ENCODE data around the gene SPINT1.
A peak's percentile ranks its signal among the peaks of the same experiment; 100 is the strongest.
"Not testable (repeated sequence)": the region's sequence is repeated elsewhere in the genome, so short reads cannot be mapped to it uniquely, and the experiment has no call there.

SPINT1 gene

GRCh38 chr15:40859206-40859851 is 15.5 kb downstream of the SPINT1 start:
- peak; percentile 73 to 87 (median 75) for DNase-seq (ENCODE audit: low read depth in 3 of 3)

GRCh38 chr15:40861147-40861546 is 17.3 kb downstream of the SPINT1 start:
- not testable (repeated sequence) for DNase-seq (ENCODE audit: low read depth in 3 of 3)

GRCh38 chr15:40863660-40864270 is 19.9 kb downstream of the SPINT1 start:
- DNase-seq (ENCODE audit: low read depth in 3 of 3), result no peak

- no peak for DNase-seq (ENCODE audit: low read depth in 3 of 3)
Observed at GRCh38 chr15:40867199-40867598, 23.4 kb downstream of the SPINT1 start.

DNA sequence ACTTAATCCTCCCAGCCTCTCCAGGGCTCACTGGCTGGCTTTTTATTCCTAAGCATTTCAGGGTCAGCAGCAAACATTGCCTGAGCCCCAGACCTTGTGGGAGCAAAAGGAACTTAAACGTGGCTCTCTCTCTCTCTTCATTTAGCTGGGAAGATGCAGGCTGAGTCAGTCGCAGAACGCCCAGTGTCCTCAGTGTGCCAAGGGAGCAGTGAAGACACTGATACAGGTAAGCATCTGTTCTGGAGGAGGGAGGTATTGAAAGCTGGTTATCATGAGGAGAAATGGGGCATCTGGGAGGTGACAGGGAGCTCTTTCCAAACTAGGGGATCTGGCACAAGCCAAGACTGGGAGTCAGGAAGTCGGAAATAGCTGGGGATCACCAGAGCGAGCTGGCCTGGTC is 25.8 kb downstream of the SPINT1 start:
- no peak for DNase-seq (ENCODE audit: low read depth in 3 of 3)

- no peak for DNase-seq (ENCODE audit: low read depth in 3 of 3)
Observed at GRCh38 chr15:40870716-40871115, 26.9 kb downstream of the SPINT1 start.

DNA sequence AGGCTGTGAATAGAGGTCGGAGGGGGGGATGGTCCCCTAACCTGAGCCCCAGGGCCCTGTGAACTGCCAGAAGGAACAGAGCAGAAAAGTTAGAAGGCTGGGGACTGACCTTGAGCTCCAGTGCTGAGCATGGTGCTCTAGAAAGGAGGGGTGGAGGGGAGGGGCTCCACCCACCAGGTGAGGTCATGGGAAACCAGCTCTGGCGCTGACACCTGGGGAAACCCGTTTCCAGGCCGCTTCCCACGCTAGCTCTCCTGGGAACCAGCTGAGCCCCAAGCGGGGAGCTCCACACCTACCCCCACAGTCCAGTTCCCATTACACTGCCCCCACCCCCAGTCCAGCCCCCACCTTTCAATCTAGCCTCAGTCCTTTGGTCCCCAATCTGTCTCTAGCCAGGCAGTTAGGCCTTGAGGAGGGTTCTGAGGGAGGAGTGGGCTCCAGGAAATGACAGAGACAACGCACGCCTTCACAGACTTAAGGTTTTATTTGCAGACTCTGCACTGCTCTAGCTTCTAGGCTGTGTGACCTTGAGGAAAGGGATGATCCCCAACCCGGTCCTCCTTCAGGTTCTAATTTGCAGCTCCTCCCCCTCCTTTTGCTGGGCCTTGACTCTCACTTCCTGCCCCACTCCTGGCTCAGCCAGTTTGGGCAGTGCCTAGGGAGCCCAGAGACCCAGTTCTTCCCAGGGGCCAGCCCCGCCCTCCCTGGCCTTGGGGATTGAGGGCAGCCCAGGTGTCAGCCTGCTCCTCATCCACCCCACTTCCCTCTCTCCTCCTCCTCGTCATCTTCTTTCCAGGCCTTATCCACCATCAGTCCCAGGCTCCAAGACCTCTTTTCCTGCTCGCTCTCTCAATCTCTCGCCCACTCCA is 28.1 kb downstream of the SPINT1 start:
- peak in 1 of 3 experiments; percentile 18 for DNase-seq (ENCODE audit: low read depth in 3 of 3)

GRCh38 chr15:40872791-40873693 is 29.2 kb downstream of the SPINT1 start:
- no peak for DNase-seq (ENCODE audit: low read depth in 3 of 3)

DNA sequence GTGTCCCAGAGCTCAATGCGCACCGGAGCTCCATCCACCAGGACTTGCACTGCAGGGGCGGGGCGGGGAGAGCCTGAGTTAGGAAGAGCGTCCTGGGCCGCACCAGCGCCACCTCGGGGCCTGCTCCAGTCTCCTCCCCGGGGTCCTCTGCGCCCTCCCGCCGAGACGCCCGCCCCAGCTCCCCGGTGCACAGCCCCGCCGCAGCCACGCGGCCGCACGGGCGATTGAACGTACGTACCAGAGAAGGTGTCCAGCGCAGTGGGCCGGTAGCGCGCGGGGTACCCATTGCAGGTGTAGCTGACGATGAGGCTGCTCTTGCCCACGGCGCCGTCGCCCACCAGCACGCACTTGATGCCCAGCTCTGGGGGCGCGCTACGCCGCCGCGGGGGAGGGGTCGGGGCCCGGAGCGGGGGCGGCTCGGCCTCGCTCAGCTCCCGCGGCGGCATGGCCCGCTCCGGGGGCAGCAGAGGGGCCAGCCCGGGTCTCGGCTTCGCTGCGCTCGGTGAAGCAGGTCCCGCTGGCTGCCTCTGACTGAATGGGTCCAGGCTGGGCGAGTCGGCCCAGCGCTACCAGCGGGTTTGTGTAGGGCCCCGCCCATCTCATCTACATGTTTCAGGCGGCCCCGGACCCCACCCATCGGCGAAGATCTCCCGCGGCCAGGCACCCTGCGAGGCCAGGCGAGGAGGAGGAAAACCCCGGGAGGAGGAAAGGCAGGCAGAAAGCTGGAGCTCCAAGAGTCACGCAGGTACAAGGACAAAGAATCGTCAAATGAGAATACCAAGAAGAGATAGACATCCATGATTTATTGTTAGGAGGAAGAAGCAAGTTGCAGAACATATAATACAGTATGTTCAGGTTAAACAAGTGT is 30.1 kb downstream of the SPINT1 start, which contains the start of gene RHOV:
TSS of gene RHOV (minus strand) at position 541 of the 868 bp plus-strand sequence. CDS start at position 446, 95 bp downstream.
- peak in 2 of 3 experiments; percentile 20 to 59 for DNase-seq (ENCODE audit: low read depth in 3 of 3)

DNA sequence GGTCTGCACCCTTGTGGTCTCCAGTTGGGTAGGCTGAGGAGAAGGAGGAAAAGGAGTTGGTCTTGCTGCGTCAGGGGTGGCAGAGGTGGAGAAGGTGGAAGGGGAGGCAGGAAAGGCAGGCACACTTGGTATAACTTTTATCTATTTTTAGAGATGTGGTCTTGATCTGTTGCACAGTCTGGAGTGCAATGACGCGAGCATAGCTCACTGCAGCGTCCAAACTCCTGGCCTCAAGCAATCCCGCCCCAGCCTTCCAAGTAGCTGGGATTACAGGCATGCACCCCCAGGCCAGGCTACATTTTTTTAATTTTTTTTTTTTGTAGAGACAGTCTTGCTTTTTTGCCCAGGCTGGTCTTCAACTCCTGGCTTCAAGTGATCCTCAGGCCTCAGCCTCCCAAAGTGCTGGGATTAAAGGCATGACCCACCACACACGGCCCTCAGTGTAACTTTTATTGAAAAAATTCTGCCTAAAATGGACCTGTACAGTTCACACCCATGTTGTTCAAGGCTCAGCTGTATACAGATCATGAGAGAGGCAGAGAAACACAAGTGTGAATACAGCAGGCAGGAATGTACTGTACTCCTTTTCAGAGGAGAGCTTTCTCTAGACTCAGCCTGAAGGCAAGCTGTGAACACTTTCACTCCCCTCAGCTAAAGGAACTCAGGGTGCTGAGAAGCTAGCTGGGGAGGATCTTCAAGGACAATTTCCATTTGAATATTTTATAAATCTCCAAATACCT is 32.3 kb downstream of the SPINT1 start:
- no peak for DNase-seq (ENCODE audit: low read depth in 3 of 3)

- no peak for DNase-seq (ENCODE audit: low read depth in 3 of 3)
Observed at GRCh38 chr15:40877694-40878093, 33.8 kb downstream of the SPINT1 start.

- DNase-seq (ENCODE audit: low read depth in 3 of 3), result peak in 1 of 3 experiments; percentile 24
Observed at GRCh38 chr15:40878785-40879184, 34.9 kb downstream of the SPINT1 start.

- DNase-seq (ENCODE audit: low read depth in 3 of 3), result no peak
Observed at GRCh38 chr15:40879609-40880008, 35.8 kb downstream of the SPINT1 start.

DNA sequence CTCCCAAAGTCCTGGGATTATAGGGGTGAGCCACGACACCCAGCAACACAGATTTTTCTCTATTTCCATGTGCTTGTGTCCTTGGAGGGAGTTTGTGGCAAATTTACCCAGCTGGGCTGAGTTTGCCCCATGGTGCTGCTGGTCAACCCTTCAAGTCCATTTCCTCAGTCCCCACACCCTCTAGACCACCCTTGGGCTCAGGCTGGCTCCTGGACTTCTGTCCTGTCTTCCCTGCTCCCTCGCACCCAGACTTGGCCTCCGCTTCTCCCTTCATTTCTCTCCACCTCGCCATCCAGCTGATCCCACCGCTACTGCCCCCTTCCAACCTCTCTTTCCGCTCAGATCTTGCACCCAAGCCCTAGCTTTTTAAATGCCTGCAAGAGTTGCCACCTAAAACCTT is 37.5 kb downstream of the SPINT1 start:
- DNase-seq (ENCODE audit: low read depth in 3 of 3), result no peak

GRCh38 chr15:40886586-40886985 is 42.7 kb downstream of the SPINT1 start:
- DNase-seq (ENCODE audit: low read depth in 3 of 3), result no peak

DNA sequence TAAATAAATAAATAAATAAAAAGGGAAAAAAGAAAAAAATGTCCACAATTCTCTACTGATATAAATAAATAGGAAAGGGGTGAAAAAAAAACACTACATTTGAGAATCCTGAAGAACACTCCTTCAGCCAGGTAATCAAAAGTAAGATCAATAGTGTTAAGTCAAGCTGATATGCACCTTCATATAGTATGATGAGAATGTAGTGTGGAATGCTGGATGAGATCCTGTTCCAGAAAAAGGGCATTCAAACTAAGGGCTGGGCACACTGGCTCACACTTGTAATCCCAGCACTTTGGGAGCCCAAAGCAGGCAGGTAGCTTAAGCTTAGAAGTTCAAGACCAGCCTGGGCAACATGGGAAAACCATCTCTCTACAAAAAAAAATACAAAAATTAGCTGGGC is 45.3 kb downstream of the SPINT1 start:
- DNase-seq (ENCODE audit: low read depth in 3 of 3), result no peak

DNA sequence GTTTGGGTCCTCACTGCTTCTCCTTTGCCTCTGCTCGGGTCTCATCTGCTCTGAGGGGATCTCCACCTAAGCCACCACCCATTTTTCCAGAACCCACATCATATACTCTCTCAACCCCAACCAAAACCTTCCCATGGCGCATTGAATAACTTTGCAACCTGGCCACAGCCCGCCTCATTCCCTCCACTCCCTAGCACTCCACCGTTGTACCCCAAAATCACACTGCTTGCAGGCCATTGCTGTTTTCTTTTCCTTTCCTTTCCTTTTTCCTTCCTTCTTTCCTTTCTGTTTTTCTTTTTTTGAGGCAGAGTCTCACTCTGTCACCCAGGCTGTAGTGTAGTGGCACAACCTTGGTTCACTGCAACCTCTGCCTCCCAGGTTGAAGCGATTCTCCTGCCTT is 47.3 kb downstream of the SPINT1 start:
- DNase-seq (ENCODE audit: low read depth in 3 of 3), result no peak

DNA sequence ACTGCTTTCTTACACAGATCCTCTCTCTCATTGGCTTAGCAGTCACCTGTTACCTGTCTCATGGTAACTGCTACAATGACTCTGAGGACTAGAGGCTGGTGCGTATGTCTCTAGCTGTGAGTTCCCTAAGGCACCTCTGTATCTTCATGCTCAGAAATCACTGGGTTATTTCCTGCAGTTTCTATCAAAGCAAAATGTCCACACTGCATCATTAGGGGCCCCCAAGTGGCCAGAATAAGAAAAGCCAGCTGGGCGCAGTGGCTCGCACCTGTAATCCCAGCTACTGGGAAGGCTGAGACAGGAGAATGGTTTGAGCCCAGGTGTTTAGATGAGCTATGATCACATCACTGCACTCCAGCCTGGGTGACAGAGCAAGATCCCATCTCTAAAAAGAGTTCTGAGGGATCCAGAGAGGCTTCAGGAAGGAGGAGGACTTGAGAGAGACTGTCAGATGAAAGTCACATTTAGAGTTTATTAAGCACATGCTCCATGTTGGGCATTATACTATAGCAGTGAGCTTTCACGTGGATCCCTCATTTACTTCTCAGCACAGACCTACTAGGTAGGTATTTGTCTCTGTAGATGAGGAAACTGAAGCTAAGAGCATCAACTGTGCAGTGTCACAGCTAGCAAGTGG is 48.1 kb downstream of the SPINT1 start:
- peak in 1 of 3 experiments; percentile 17 for DNase-seq (ENCODE audit: low read depth in 3 of 3)

DNA sequence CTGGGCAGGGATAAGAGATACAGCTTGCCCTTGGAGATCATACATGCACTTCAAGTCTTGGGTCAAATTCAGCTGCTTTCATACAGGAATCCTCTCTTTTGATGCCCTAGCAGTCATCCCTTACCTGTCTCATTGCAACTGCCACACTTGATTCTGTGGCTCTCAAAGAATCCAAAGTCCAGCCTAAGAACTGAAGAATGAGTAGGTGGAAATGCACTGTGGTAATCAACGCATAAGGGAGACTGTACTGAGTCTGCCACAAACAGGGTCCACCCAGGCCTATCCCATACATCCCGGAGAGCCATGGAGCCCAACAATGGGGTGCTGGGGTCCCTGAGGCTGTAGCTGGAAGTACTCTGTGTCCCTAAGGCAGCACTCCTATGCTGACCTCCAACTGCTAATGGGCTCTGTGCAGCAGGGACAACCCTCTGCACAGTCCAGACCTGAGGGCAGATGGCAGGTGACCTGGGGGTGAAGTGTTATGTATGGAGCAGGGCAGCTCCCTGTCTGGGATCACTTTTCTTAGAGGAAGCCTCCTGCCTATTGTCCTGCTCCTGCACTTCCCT is 48.7 kb downstream of the SPINT1 start:
- DNase-seq (ENCODE audit: low read depth in 3 of 3), result no peak
